Activated CD8-positive, alpha-beta memory T cell treated with anti-CD3 and anti-CD28 coated beads for 1 hour (primary cell): Measurements from ENCODE around the gene C1QL2.

Experiments used
- DNase-seq, 2 donors: peaks; one replicate each; pipeline ENCODE4 v3.0.0-alpha.2; 2020; ENCODE audit warnings: low read depth in 1 of 2; ENCODE audit errors: extremely low read depth in 1 of 2

C1QL2 gene

GRCh38 chr2:119144806-119145205, 13.7 kb downstream of the C1QL2 start:
- DNase-seq, result no peak

GRCh38 chr2:119142824-119143223, 15.7 kb downstream of the C1QL2 start:
- DNase-seq, result no peak

DNA sequence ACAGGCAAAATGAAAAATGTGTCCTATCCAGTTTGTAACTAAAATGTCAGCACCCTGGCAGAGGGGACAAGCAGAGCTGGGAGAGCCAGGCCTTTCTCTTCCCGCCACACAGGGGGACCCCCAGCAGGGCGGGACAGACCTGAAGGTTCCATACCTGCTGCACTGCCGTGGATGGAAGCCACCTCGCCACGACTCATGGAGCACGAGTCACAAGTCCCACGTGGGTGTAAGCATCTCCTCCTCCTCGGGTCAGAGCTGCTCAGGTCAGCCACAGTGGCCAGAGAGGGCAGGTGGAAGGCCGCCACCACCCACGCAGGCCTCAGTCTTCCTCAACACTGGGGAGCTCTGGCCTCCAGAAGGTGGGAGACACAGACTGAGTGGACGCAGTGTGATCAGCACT, 21.0 kb downstream of the C1QL2 start:
- no peak for DNase-seq

DNA sequence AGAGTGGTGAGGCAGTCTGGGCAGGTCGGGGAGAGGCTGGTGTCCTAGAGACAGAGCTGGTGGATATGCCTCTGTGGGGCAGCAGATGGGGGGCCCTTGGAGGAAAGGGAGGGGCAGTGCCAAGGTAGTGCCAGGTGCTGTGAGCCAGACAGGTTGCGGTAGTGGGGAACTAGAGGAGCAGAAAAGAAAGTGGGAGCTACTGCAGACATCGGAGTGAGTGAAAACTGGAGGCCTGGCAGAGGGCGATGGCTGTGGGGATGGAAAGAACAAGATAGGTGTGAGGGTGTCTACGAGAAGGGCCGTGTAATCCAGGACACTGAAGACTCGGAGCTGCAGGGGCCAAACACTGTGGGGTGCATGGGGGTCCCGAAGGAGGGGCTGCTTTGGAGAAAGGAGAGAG, 21.7 kb downstream of the C1QL2 start:
- no peak for DNase-seq

DNA sequence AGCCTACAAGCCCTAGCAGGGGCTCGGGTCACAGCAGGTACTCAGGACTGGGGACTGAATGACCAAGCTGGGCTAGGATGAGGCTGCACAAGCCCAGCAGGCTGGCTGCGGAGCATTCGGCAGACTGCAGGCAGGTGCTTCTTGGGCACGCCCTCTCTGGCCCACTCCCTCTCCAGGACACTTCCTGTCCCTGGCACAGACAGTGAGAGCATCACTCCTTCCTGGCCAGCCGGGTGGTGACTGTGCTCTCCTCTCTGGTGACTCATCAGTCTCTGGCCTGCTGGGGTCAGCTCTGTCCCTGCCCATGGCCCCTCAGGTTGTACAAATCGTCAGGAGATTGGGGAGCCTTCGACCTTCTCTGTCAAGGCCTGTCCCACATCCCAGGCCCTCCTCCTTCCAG, 22.5 kb downstream of the C1QL2 start:
- DNase-seq, result no peak

- DNase-seq, result no peak
These were observed 23.8 kb downstream of the C1QL2 start for GRCh38 chr2:119134775-119135174.

DNA sequence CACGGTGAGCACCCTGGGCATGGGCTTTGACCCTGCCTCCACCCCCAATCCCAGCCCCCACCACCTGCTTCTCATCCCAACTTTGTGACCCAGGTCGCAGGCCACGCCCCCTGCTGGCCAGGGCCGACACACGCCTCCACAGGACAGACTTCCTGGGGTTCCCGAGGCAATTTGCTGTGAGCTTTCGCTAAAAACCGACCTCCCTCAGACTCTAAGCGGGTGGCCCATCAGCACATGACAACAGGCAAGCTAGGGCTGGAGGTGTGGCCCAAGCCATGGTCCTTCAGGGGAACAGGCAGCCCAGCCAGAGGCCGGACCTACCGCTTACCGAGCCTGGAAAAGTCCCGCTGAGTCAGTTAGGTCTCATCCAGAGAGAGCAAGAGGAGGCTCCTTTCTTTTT, 31.9 kb downstream of the C1QL2 start:
- peak in 1 of 2 donors; percentile 10 for DNase-seq

DNA sequence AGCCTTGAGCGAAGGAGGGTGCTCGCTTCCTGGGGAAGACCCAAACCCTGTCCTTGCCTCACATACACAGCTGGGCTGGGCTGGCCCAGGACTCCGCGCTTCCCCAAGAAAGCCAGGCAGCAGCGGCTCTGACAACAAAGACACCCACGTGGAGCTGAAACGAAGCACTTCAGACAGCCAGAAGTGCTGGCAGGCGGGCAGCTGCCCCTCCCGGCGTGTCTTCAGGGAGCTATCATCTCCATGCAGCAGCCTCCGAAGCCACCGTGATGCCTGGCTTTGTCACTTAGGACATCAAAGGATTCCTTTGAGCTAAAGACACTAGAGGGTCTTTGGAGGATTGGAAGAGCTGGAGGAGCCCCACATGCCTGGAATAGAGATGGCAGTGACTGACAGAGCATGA, 35.2 kb downstream of the C1QL2 start:
- DNase-seq, result no peak

DNA sequence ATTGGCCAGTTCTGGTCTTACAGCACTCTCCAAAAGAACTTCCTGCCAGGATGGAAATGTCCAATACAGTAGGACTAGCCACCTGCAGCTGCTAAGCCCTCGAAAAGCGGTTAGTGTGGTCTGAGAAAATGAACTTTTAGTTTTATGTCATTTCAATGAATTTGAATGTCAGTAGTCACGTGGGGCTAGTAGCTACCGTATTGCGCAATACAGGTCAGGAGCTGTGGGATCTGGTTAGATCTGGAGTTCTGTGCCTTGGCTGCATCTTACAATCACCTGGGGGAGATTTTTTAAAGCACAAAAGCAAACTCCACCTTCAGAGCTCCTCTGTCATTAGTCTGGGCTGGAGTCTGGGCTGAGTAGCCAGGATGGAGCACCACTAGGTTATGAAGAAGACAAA, 35.9 kb downstream of the C1QL2 start:
- no peak for DNase-seq

DNA sequence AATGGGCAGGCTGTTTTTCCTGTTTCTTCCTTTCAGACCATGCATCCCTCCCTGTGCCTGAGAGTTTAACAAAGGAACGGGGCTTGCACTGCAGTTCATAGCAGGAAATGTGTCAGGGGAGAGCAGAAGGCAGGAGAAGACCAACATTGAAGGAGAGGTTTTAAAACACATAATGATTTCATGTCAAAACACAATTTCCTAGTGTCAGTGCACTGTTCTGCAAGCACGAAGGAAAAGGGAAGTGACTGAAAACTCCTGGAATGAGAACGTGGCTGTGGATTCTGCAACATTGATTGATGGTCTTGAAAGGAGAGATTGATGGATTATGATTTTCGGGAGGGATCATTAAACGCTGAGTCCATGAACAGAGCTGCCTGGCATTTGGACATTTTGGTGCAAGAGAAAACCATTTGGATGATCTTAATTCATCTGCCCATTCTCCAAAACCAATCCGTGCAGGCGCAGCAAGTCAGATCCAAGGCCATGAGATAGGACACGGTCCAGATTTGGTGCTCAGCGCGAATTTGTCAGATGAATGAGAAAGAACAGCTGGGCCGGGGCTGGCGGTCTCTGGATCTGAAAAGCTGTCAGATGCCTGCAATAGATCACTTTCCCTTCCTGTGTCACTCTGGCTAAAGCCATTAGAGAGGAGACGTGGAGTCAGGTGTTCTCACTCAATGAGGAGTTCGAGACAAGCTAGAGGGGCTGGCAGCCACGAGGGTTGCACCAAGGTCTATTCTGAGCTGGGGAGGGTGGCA, 38.4 kb downstream of the C1QL2 start:
- no peak for DNase-seq

DNA sequence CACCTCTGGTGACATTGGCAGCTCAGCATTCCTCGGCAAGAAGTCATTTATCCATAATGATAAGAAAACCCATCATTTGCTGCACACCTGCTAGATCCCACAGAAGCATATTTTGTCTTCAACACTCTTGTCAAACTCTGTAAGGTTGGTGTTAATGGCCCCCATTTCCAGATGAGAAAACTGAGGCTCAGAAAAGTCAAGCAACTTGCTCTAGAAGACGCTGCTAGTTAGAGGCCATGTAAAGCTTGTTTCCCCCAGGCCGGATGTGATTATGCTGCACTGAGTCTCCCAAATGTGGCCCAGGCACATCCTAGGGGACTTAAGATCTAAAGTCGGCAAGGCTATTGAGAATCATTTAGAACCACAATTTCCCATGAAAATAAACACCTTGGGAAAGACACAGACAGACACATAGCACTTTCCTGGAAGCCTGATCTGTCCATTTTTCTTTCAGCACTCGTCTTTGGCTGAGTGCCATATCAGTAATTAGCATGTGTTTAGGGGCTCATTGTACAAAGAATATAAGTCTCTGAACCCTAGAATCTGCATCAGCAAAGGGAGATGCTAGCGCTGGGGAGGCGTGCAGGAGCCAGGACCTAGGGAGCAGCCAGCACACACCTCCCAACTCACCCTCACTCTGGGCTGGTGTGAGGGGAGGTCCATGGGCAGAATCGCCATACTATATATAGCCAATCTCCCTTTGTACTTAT, 39.3 kb downstream of the C1QL2 start:
- DNase-seq, result no peak

DNA sequence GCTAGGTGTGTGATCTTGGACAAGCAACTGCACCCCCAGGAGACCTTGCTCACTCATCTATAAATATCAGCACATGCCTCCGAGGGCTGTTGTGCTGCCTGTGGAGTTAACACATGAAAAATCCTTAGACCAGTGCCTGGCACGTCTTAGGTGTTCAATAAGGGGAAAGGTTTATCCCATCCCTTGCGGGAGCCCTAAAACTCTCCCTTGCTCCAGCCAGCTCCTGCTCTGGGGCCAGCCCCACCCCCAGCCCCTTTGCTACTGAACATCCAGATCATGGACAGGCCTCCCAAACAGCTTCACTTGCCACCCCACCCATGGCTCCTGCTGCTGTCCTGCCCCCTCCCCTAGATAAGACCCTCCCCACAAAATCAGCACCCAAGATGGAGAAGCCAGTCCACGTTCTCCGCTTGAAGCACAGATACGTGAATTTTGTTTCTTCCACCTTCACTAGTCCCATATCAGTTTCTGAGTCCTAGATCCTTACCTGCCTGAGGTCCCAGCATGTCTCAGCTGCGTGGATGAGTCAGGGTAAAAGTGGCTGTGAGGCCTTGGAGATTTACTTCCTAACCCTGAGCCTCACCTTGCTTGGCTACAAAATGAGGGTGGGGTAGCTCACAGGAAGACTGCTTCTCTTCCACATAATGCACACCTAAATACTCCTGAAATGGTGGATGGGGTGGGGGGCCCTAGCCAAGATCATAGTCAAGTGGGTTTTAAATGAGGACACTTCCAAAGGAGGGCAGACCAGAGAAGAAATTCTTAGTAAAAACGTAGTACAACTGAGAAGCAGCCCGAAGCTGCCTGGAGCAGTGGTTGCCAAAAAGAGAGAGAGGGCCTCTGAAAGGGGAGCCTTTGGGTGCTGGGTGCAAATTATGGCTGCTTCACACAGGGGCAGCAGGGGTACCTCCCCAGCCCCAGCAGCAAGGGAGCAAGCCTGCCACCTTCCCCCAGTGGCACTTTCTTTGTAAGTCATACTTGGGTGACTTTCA, 40.4 kb downstream of the C1QL2 start:
- DNase-seq, result no peak

DNA sequence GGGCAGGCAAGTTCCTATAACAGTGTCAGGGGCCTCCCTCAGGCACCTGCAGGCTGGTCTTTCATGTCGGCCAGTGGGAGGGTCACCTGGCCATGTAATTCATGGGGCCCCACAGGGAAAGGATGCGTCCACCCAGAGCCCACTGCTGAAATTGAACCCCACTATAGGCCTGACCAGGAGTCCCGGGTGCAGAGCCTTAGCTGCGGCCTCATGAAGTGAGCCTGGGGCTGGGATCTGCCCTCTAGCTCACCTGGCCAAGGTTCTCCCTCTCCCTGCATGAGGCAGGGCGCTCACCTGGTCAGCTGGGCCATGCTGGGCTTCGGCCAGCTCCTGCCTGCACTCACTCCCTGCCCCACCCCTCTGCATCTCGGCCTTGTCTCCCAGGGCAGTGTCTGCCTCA, 41.1 kb downstream of the C1QL2 start:
- no peak for DNase-seq

GRCh38 chr2:119116411-119117295, 41.9 kb downstream of the C1QL2 start:
- DNase-seq, result no peak

- no peak for DNase-seq
These were observed 44.3 kb downstream of the C1QL2 start for GRCh38 chr2:119114266-119114665.

GRCh38 chr2:119113489-119113770, 45.1 kb downstream of the C1QL2 start:
- DNase-seq, result no peak

DNA sequence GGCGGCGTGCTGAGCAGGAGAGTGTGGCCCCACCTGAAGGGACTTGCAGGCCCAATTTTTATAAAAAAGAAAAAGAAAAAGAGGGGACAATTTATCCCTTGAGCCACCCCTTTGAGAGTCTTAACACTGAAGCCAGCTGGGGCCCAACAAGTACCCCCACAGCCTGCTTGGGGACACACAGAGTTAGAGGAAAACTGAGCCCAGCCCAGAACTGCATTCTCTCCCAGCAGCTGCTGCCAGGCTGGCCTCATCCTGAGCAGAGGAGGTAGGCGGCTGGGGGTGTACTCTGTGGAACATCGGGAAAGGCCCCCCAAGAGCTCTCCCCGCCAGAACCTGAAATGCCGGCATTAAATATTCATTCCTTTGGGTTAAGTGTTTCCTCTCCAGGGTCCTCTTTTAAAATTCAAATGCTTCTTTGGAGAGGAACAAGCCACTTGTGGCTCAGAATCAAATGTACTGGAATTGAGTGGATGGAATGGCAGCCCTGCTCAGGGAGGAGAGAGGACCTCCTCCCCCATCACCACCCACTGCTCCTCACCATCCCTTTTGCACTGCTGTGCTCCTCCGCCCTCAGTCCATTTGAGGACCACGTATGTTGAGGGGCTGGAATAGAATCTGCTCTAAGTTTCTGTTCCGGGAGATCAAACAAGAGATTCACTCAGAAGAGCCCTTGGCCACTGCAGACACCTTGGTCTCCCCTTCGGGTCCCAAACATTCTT, 45.6 kb downstream of the C1QL2 start:
- no peak for DNase-seq

DNA sequence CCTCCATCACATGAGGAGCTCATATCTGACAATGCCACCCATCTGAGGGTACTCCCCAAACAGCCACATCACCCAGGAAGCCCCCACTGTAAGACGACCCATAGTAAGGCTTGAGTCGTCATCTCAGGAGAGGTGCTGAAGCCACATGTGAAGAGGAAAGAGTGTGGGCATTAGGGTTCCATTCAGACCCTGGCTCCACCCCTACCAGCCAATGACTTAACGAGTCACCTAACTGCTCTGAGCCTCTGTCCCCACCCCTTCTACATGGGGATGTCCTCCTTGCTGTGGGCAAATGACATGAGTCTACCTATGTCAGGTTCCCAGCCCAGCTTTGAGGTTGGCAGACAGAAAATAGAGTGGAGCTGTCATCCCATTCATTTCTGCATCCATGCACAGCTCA, 46.3 kb downstream of the C1QL2 start:
- no peak for DNase-seq

DNA sequence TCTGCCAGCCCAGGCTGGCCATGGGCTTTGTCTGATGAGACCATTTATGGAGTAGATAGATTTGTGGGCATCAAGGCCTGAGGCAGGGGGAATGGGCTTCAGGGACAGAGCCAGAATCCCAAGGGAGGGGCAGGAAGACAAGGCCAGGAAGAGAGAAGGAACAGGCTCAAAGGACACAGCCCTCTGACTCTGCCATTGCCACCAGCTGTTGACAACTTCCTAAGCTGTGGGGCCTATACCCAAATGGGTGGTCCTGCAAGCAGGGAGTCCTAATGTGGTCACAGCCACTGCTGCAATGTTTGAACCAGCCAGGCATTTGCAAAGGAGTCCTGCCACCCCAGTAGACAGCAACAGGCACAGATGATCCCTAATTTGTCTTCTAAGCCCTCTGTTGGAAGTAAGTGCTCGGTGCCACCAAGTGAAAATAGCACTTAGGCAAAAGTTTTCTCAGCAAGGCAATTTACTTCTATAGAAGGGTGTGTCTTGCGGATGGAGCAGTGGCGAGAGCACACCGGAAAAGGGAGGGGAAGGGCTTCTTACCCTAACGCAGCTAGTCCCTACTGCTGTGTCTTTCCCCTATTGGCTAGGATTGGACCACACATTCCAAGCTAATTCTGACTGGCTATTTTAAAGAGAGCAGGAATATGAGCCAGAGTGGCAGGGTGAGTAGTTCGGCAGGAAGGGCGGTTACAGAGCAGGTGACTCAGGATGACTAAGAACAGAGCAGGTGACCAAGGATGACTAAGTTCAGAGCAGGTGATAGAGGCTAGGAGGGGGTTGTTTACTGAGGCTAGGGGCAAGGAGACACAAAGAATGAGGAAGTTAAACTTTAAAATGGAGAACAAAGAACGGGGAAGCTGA, 47.2 kb downstream of the C1QL2 start:
- no peak for DNase-seq
